PC-9 (cell line): ENCODE results near the gene ANKRD30B.
"Not testable (repeated sequence)": the region's sequence is repeated elsewhere in the genome, so short reads cannot be mapped to it uniquely, and the experiment has no call there.

Experiments used
- CTCF ChIP-seq: fragments of 200-600 bp; sonication (generic); conservative IDR thresholded peaks from 2 replicates; pipeline ENCODE4 v1.6.1; 2017; ENCODE audit warnings: mixed run types, antibody characterized with exemption, mild to moderate bottlenecking, moderate library complexity
- EZH2 ChIP-seq: fragments of 200-600 bp; sonication (generic); IDR thresholded peaks from 2 replicates; pipeline ENCODE4 v1.8.0; 2017; ENCODE audit warnings: antibody characterized with exemption, low read depth

- TF ChIP-seq CTCF, EZH2: not testable (repeated sequence)
Measured at GRCh38 chr18:14763566-14763965, 15.6 kb downstream of the ANKRD30B start.
